Astrocyte (in vitro differentiated cells and primary cell): Measurements from ENCODE around the gene C1orf21.

ENCODE experiments used
- CTCF ChIP-seq: IDR thresholded peaks from 2 replicates; pipeline ENCODE4 v1.5.1; 2011; ENCODE audit warnings: low read depth, mild to moderate bottlenecking, inconsistent platforms, low read length, moderate library complexity; ENCODE audit not compliant: insufficient read depth
- EZH2 ChIP-seq: IDR thresholded peaks from 2 replicates; pipeline ENCODE4 v1.6.1; 2012; ENCODE audit warnings: mild to moderate bottlenecking, low read length, inconsistent platforms; ENCODE audit not compliant: insufficient read depth

GRCh38 chr1:184418652-184419349 lies 32.0 kb downstream of the C1orf21 start:
- TF ChIP-seq CTCF (no peak), EZH2 (no peak)
